GM19395 (cell line): ENCODE measurements around the gene TCIRG1.

ENCODE experiments used
- ATAC-seq: cut with Tn5 transposase; IDR thresholded peaks from one replicate; pipeline ENCODE4 v1.9.1; 2021; ENCODE audit warnings: mild to moderate bottlenecking, moderate library complexity; ENCODE audit not compliant: unreplicated experiment

Gene TCIRG1

DNA sequence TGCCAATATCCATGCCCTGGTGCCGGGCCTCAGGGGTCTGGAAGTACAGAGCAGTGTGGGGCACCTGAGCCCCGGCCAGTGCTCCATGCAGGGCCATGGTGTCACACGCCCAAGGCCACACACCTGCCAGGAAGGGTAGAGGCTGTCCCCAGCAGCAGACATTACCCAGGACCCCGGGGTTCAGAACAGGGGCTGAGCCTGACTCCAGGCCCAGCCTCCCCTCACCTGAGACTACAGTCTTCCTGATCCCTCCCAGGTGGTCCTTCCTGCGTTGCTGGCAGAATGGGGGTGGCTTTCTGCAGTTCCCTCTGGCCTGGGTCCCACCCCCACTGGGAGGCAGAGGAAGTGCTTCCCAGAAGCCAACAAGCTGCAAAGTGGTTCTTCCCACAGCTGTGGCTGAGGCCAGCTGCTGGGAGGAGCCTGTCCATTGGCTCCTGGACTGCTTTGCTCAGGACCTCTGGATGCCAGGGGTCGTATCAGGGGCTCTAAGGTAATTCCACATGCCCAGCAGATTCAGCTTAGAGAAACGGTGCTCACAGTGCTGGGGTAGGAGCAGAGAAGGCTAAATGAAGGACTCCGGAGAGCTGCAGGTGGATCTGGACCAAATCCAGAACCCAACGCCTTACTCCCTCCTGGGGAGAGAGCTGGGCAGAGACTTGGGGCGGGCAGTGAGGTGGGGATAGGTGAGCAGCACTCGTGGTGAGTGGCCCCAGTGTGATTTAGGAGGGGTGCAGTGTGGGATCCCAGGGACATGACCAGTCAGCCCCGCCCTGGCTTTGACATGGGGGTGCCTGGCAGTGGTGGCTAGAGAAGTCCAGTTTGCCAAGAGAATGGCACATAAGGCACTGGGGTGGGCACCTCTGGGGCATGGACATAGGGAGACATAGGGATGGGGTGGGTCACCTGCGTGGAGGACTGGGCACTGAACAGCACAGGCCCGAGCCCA lies 12.6 kb downstream of the TCIRG1 start:
- no peak for ATAC-seq

DNA sequence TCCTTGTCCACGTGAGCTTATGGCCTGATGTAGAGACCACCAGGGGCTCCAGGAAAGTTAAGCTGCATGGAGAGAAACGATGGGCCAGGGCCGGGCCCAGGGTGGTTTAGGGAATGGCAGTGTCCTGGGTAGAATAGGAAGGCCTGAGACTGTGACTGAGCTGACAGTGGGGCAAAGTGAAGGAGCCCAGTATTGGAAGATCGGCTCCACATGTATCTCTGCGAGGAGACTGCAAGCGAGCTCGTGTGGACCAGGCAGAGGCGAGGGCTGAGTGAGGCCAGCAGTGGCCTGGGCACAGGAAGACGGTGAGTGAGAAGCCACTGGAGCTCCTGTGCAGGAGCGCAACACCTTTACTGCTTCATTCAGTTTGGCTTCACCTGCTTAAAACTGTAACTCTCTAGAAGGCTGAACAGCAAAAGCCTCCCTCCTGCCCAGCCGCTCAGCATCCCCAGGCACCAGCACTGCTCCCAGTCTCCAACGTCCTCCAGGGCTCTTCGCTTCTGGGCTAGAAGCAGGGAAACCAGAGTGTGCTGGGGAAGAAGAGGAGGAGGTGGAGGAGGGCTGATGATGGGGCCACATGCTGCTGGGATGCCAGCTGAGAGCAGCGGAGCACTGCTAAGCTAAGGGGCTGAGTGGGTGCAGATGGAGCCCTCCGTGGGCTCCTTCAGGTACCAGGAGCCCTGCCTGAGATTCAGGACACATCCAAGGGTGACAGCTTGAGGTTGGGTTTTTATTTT lies 13.5 kb downstream of the TCIRG1 start:
- no peak for ATAC-seq

GRCh38 chr11:68053117-68053516 lies 14.3 kb downstream of the TCIRG1 start:
- no peak for ATAC-seq

DNA sequence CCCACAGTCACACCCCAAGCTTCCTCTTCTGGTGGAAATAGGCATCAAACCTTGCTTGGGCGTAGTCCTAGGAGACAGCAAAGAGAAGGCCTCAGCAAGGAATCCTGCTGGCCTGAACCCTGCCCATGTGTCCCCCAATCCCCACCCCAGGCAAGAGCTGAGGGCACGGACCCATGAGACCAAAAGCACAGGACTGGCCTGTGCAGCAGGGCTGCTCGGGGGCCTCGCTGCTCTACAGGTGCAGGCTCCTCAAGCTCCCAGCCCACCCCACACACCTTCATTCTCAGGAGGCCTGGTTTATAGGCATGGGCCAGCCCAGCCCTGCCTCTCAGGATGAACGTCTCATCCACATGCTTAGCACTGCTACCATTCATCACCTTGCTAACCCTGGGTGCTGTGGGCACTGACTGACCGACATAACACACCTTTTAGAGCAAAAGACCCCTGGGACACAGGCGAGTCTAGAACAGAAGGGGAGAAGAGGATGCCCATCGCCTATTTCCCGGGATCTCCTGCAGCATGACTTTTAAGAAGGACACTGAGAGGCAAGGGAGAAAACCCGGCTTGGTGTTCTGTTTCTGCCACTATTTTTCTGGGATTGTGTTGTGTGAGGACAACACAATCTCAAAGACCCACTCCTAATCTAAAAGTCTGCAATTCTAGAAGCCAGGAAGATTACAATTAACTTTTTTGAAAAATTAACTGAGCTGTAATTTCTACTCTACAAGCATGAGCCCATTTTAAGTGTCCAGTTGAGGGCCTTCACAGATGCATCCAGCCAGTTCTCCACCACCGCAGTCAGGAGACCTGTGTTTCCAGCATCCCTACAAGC lies 15.4 kb downstream of the TCIRG1 start:
- no peak for ATAC-seq

DNA sequence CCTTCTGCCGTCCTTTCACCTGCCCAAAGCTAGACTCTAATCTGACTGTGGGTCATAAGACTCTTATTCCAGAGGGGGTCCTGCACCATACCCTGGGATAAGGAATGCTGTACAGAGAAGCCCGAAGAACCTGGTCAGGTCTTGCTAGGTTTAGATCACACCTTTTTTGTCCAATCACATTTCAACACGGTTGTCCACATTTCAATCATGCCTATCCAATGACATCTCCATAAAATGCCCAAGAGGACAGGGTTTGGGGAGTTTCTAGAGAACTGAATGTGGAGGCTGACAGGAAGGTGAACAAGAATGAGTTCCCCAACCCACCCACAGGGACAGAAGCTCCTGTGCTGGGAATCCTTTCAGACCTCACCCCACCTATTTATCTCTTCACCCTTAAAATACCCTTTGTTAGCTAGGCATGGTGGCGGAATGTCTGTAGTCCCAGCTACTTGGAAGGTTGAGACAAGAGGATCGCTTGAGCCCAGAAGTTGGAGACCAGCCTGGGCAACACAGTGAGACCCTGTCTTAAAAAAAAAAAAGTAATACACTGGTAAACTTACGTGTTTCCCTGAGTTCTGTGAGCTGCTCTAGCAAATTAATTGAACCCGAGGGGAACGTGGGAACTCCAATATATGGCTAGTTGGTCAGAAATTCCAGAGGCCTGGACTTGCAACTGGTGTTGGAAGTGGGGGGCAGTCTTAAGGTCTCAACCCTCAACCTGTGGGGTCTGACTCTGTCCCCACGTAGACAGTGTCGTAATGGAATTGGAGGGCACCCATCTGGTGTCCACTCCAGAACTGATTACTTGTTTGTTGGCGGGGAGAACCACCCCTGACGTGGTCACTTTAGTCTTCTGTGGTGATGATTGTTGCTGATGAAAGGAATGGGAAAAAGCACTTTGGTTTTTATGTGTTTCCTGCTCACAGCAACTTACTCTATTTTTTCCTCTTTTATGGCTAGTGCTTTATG lies 17.8 kb downstream of the TCIRG1 start:
- ATAC-seq = no peak

DNA sequence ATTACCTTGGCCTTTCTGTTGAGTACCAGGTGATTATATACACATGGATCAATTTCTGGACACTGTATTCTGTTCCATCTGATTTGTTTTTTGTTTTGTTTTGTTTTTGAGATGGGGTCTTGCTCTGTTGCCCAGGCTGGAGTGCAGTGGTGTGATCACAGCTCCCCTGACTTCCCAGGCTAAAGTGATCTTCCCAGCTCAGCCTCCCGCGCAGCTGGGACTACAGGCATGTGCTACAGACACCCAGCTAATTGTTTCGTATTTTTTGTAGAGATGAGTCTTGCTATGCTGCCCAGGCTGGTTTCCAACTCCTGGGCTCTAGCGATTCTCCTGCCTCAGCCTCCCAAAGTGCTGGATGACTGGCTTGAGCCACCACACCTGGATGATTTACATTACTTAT lies 19.0 kb downstream of the TCIRG1 start:
- ATAC-seq = no peak

DNA sequence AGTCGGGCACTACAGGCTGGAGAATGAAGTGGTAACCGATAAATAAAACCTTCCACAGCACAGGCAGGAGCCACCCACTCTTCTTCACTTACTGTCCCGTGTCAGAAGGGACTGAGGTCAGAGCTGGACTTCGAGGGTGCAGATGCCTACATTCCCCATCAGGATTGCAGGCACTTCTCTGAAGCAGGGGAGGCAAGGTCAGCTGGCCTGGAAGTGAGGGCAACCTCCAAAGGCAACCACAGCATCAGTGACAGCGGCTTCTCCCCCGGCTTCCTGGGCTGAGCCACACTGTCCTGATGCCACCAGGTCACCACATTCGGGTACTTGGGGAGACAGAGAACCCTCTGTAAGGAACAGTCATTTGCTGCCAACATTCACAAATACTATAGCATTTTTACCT lies 22.7 kb downstream of the TCIRG1 start:
- ATAC-seq = no peak

DNA sequence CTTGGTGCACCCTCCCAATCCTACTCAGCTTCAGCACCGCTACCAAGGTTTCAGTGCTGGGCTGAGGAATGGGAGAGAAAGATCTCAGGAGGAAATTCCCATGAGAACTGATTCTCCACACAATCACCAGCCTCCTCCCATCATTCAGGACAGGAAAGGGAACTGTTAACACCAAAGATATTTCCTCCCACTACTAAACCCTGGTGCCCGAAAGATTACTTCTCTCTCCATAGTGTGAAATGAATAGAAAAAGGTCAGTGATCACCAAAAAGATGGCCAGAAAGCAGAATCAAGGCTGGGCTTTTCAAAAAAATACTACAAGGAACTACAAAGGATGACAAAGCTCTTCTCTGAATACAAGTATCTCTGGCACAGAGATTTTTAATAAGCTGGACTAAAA lies 26.1 kb downstream of the TCIRG1 start:
- no peak for ATAC-seq

DNA sequence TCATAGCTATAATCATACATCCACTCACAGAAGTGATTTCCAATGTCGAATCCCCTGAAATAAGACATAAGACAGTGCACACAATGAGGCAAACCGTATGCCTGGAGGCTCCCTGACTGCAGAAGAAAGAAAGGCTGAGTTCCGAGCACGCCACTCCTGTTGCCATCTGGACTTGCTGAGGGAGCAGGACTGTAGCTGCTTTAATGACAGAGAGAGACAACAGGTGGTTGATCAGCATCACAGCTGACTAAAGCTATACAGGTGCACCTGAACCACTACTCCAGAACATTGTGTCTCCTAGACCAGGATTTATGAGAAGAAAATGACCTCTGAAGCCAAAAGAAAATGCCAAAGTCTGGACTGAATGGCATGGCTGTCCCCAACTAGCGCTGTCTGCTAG lies 27.0 kb downstream of the TCIRG1 start:
- no peak for ATAC-seq

DNA sequence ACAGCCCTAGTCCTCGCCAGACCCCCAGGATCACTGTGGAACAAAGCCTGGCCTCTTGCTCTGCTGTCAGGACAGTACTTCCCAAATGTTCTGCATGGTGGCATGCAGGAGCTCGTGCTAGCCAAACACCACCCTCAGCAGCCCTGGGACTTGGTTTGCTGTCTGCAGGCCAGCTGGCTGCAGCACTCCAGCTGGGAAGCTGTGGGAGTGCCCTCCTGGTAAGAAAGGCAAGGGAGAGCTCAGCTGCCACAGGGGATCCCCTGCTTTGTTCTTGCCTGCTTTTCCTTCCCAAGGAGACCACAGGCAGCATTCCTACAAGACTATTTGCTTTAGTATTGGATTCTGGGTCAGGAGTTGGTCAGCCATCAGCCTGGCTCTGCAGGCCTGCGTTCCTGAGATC lies 27.9 kb downstream of the TCIRG1 start:
- ATAC-seq = no peak

DNA sequence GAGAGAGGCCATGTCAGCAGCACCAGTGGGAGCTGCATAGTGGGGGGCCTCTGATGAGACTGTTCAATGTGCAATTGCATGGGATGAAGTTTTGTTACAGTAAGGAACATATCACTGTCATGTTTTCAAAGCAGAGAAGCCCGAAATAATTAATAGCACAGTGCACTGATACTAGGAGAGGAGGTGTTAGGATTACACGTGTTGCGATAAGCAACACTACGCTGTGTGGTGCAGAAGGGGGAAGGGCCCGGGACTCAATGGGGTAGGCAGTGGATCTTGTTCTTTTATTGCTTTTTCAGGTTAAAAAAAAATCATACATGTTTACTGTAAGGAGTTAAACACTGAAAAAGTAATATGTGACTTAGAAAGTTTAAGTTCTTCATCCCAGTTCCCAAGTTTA lies 29.2 kb downstream of the TCIRG1 start:
- ATAC-seq = no peak

DNA sequence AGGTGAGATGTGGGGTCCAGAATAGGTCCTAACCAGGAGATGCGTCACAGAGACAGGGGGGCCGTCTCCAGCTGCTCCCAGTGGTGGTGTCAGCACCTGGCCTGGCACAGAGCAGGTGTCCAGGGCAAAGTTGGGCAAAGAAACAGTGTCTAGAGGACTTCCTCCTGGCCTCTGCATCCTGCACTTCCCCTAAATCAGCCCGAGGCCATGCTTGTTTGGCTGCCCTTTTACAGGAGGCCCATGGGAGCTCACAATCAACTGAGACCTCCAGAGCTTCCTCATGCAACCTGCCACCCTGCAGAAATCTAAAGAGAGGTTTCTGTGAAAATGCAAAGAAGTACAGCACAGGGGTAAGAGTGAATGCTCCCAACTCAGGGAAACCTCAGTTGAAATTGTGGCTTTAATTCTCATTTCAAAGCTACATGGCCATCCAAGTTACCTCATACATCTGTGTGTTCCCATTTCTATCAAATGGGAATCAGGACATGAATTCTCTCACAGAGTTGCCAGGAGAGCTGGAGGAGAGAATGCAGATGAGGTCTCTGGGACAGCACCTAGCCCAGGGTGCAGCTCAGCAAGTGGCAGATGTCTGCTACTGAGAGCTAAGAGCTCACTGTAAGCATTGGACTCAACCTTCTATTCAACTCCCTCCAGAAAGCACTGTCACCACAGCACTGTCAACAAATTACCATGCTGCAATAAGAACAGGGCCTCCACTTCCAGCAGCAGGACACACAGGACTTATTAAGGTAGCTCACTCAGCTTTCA lies 32.6 kb downstream of the TCIRG1 start:
- no peak for ATAC-seq

GRCh38 chr11:68074584-68075352 lies 35.9 kb downstream of the TCIRG1 start:
- no peak for ATAC-seq

DNA sequence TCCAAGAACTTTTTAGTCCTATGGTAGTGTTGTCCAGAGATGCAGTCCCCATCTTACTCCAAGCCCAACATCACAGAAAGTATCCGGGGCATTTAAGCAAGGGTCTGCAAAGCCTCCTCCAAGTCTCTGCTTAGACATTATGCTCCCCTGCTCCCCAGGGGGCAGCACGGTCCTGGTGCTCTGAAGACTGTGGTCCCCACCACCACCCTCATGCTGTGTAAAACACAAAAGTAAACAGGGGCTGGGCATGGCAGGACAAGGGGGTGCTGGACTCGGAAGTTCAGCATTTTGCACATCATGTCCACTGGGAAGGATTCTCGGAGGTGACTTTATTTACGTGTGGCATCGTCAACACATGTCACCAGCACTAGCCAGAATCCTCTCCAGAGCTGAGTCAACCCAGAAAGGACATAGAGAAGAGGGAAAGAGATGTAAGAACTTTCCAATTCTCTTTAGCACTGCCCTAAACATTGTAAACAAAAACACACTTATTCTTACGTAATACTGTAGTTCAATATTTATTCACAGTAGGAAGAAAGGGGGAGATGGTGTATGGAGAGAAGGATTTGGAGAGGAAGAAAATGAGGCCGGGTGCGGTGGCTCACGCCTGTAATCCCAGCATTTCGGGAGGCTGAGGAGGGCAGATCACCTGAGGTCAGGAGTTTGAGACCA lies 37.7 kb downstream of the TCIRG1 start:
- ATAC-seq = no peak

DNA sequence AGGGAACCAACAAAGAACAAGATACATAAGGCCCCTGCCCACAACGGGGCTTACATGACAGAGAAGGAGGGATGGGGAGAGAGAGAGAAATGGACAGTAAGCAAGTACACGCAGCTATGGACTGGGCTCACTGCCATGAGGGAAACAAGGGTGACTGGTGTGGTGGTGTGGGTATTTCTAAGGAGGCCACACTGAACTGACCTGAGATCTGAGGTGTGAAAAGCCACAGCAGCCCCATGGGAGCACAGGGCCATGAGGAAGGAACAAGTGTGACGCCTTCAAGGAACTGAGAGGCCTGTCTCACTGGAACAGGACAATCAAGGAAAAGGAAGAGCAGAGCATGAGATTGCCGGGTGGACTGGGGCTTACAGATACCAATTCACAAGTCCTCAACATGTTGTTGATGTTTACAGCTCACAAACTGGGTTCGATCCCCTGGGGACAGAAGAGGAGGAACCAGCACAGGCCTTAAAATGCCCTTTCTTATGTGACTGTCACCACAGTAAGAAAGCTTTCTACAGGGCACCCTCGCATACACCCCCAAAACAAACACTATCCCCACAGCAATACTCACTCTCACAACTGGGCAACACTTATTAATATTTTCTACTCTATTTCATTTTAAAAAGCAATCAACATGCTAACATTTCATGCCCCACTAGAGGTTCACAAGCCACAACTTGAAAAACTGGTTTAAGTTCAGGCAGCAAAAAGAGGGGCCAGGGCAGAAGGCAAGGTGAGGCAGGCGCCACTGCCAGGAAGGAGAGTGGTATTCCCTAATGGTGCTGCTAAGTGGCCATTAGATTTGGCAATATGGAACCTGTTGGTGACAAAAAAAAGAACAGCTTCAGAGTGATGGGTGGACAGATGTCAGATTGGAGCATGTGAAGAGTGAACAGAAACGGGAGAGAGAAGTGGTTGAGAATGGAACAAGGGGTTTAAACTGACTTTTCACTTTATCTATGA lies 39.1 kb downstream of the TCIRG1 start:
- ATAC-seq = no peak

DNA sequence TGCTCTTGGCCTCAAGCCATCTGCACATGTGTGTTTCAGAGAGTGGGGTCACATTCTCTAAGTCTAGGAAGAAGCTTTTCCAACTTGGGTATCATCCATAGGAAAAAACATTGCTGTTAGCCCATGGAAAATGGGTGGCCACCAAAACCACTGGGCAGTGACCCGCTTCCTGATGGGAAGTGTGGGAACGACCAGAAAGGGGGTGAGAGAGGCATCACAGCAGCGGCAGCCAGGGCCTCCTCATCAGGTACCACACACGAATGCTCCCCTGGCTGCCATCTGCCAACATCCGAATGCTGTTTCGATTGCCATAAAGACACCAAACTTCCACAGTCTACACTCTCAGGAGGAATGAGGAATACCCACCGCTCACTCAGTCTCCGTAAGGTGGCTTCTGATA lies 42.0 kb downstream of the TCIRG1 start:
- no peak for ATAC-seq

DNA sequence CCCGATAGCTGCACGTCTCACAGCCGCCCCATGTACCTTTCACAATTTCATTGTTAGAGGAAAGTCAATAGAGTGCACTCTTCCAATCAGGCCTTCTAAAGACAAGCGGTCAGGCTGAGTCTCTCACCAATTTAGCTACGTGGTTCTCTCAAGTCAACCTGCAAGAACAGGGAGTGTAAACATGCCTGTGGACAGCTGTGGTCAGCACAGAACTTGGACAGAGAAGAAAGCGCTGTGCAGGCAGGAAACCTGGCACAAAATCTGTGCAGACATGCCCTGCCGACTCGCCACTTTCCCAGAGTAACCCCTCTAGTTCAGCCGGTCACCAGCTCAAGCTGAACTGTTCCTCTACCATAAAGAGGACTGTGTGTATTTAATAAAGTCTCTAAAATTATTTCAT lies 42.9 kb downstream of the TCIRG1 start:
- no peak for ATAC-seq
